GM19455 (cell line): ENCODE results near the gene TMEM9B.

Source experiments
- ATAC-seq: cut with Tn5 transposase; IDR thresholded peaks from one replicate; pipeline ENCODE4 v1.9.1; 2021; ENCODE audit not compliant: unreplicated experiment

TMEM9B gene

GRCh38 chr11:8932564-8933180 lies 31.6 kb downstream of the TMEM9B start, which contains the start of gene C11orf16:
TSS of gene C11orf16 (minus strand) at chr11:8932947. CDS start at chr11:8932308, 639 bp downstream.
- ATAC-seq = no peak

DNA sequence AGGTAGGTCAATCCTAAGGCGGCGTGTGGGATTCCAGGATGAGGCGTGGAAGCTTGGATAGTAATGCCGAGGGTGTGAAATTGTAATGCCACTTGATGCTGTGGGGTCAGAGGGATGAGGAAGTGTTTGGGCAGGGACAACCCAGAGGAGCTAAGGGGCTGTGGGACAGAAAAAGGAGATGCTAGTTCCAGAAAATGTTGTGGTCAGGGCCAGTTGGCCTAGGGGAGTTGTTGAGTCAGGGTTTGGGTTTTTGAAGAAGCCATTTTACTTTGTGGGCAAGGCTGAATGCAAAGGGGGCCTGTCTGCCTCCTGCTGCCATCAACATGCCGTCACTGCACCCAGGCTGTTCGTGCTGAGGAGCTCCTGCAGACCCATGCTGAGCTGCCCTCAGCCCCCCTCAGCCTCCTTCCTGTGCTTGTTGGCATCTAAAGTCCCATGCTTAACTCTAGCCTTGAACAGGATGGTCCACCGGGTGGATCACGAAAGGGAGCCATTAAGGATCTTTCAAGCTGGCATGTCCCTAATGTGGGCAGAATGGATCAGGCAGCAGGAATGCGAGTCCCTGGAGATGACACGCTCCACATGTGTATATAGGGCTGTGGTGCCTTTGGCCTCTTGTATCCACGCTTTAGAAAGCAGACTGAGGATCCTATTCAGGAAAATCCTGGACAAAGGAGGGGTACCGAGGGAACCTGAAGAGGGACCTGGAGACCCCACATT lies 33.6 kb downstream of the TMEM9B start:
- no peak for ATAC-seq

- no peak for ATAC-seq
Observed at GRCh38 chr11:8928981-8929615, 35.1 kb downstream of the TMEM9B start.

- ATAC-seq = no peak
Observed at GRCh38 chr11:8928205-8928604, 36.0 kb downstream of the TMEM9B start.

DNA sequence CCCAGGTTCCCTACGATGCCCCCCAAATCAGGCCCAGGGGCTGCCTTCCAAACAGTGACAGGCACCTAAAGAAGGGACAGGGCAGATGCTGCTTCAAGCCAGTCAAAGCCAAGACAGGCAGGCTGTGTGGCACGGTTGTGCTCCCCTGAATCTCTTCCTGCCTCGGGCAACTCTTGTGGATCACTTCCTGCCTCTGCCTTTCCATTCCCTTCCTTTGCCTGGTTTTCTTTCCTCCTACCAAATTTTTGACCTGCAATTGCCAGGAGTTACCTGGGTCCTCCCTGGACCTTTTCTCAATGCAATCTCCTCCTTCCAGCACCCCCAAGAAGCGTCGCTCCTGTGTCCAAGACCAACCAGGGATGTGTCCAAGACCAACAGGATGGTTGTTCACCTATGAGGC lies 37.0 kb downstream of the TMEM9B start:
- no peak for ATAC-seq

DNA sequence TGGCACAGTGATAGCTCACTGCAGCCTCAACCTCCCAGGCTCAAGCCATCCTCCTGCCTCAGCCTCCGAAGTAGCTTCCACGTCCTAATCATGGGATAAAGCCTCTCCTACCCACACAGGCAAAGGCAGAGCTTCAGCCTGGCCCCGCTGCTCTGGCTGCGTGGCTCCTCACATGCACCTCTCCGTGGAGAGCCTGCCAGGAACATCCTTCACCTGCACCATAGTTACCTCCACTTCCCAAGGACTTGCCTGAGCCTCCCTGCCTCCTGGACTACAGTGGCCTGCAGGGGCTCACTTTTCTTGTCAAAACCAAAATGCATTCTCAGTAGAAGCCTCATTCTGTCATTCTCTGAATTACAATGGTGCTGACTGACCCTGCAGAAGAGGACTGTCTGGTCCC lies 38.0 kb downstream of the TMEM9B start:
- no peak for ATAC-seq

GRCh38 chr11:8925711-8926110 lies 38.5 kb downstream of the TMEM9B start:
- ATAC-seq = no peak

- ATAC-seq = no peak
Observed at GRCh38 chr11:8922691-8923090, 41.6 kb downstream of the TMEM9B start.

- no peak for ATAC-seq
Observed at GRCh38 chr11:8917157-8917825, 47.0 kb downstream of the TMEM9B start.

GRCh38 chr11:8914661-8915018 lies 49.6 kb downstream of the TMEM9B start:
- no peak for ATAC-seq

DNA sequence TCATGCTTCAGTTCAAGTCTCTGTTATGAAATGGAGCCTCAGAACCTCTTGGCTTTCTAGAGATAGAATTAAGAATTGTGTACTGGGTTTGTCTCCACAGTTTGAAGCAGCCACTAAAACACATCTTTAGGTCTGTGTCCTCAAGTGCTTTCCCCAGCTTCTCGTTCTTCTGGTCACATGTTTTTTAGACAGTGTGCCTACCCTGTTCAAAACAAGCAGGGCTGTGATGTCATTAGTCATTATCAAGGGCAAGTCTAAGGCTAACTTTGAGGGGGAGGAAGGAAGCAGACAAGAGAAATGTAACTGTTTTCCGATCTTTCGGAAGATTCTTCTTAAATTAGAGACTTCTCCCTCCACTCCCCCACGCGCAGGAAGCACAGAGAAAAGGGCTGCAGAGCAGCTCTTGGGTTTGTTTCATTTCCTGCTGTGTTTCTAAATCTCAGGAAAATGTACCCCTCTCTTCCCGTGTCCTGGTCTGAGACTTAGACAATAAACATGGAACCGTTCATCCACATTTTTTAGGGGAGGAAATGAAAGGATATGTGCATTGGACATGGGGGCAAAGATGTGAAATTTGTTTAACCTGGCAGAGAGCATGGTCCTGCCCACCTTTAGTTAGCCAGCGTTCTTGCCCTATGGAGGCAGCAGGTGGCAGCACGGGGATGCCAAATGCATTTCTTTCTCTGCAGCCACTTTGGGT lies 50.1 kb downstream of the TMEM9B start:
- no peak for ATAC-seq

- peak; percentile 80 for ATAC-seq
Observed at GRCh38 chr11:8911029-8911823, 53.0 kb downstream of the TMEM9B start, which contains the start of gene AKIP1. TSS of gene AKIP1 (plus strand) at chr11:8911189. CDS start at chr11:8911450, 261 bp downstream.

GRCh38 chr11:8910649-8911026 lies 53.6 kb downstream of the TMEM9B start:
- ATAC-seq = peak; percentile 19

- ATAC-seq = no peak
Observed at GRCh38 chr11:8908099-8908498, 56.1 kb downstream of the TMEM9B start.

DNA sequence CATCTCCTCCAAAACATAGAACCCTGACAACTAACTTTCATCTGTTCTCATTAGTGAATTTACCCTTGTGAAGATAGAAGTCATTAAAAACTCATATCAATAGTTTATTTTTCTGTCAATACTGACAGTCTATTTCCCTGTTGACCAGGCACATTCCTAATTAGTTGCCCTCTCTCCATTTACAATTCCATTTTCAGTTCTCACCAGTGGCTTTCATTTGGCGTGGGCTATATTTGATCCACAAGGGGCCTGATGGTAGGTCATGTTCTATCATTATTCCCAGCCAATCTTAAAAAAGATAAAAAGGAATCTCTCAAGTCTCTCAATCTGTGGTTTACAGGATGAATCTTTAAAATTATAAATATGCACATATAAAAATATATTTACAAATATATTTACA lies 57.1 kb downstream of the TMEM9B start:
- no peak for ATAC-seq

GRCh38 chr11:8905528-8906165 lies 58.6 kb downstream of the TMEM9B start:
- ATAC-seq = no peak

DNA sequence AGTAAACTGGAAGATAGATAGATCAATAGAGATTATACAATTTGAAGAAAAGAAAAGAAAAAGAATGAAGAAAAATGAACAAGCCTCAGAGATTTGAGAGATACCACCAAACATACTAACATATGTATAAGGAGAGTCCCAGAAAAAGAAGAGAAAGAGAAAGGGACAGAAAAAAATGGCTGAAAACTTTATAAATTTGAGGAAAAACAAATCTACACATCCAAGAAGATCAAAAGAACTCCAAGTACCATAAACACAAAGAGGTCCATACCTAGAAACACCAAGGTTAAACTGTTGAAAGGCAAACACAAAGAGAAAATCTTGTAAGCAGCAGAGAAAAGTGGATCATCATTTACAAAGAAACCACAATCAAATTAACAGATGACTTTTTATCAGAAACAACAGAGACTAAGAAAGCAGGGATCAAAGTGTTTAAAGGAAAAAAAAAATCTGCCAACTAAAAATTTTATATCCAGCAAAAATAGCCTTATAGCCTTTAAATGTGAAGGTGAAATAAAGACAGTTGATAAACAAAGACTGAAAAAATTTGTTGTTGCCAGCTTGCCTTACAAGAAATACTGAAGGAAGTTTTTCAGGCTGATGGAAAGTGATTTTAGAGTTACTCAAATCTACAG lies 65.0 kb downstream of the TMEM9B start:
- ATAC-seq = no peak
